SK-N-SH (cell line): ENCODE results near the gene PRG3. TPM values are rescaled to one million over a fixed set of nuclear protein-coding genes. Genes with fewer than 3 reads are reported as not detected.

Source experiments
- CTCF ChIA-PET: fragments of 300-600, 350-600 bp; formaldehyde crosslinking; extraction: SDS; loops from one replicate; lab custom pipeline; 2021; lab: Yijun Ruan, JAX
- POLR2A ChIA-PET: fragments of 350-600 bp; sonication (Branson Sonifier 250); formaldehyde crosslinking; extraction: SDS; loops from one replicate; lab custom pipeline; 2020; ENCODE audit warnings: antibody characterized with exemption, inconsistent platforms; lab: Yijun Ruan, JAX
- DNase-seq: peaks from one replicate; pipeline ENCODE4 v3.0.0; 2012
- H2AFZ ChIP-seq: fragments of 200-600 bp; sonication (generic); 2 replicates; pipeline ENCODE4 v1.8.1; 2016; ENCODE audit warnings: antibody characterized with exemption, mild to moderate bottlenecking, low read depth
- H3F3A ChIP-seq: fragments of 200-600 bp; sonication (generic); replicated peaks from 2 replicates; pipeline ENCODE3; 2016; ENCODE audit warnings: antibody characterized with exemption, mild to moderate bottlenecking; ENCODE audit not compliant: insufficient read depth
- H3K27ac ChIP-seq, 2 experiments: fragments of 200-500 bp in 1 of 2; fragments of 200-600 bp in 1 of 2; sonication (Bioruptor generic) in 1 of 2; sonication (generic), shearing (Covaris generic) in 1 of 2; 2 replicates each; pipeline versions ENCODE4 v1.5.1 to v1.6.1; 2014 to 2016; ENCODE audit warnings: low read depth in 2 of 2, inconsistent platforms in 1 of 2, low read length in 1 of 2, mild to moderate bottlenecking in 1 of 2, mixed read lengths in 1 of 2
- H3K27me3 ChIP-seq: fragments of 200-600 bp; sonication (generic), shearing (Covaris generic); 2 replicates; pipeline ENCODE4 v1.6.1; 2016; ENCODE audit warnings: mixed run types; ENCODE audit not compliant: insufficient read depth
- H3K36me3 ChIP-seq, 2 experiments: fragments of 200-500 bp in 1 of 2; fragments of 200-600 bp in 1 of 2; sonication (Bioruptor generic) in 1 of 2; sonication (generic) in 1 of 2; replicated peaks in 1 of 2; 2 replicates each; pipeline versions ENCODE3 to v1.5.1; 2014 to 2016; ENCODE audit warnings: low read length in 1 of 2, mild to moderate bottlenecking in 1 of 2; ENCODE audit not compliant: insufficient read depth in 2 of 2, control insufficient read depth in 1 of 2
- H3K4me1 ChIP-seq, 2 experiments: fragments of 200-500 bp in 1 of 2; fragments of 200-600 bp in 1 of 2; sonication (Bioruptor generic) in 1 of 2; sonication (generic), shearing (Covaris generic) in 1 of 2; 2 replicates each; pipeline versions ENCODE4 v1.5.1 to v1.6.1; 2014 to 2016; ENCODE audit warnings: low read depth in 1 of 2, low read length in 1 of 2, mixed run types in 1 of 2; ENCODE audit not compliant: insufficient read depth in 2 of 2, control insufficient read depth in 1 of 2
- H3K4me2 ChIP-seq: fragments of 200-600 bp; sonication (generic), shearing (Covaris generic); 2 replicates; pipeline ENCODE4 v1.6.1; 2017; ENCODE audit warnings: mixed run types
- H3K4me3 ChIP-seq, 2 experiments: fragments of 200-500 bp in 1 of 2; fragments of 200-600 bp in 1 of 2; sonication (Bioruptor generic) in 1 of 2; sonication (generic), shearing (Covaris generic) in 1 of 2; 2 replicates each; pipeline versions ENCODE4 v1.5.1 to v1.8.1; 2014 to 2016; ENCODE audit warnings: low read depth in 2 of 2, inconsistent platforms in 1 of 2, low read length in 1 of 2, mild to moderate bottlenecking in 1 of 2, mixed read lengths in 1 of 2, moderate library complexity in 1 of 2
- H3K79me2 ChIP-seq: fragments of 200-600 bp; sonication (generic); 2 replicates; pipeline ENCODE4 v1.8.1; 2017; ENCODE audit warnings: mild to moderate bottlenecking; ENCODE audit not compliant: insufficient read depth
- H3K9ac ChIP-seq: fragments of 200-600 bp; sonication (generic); 2 replicates; pipeline ENCODE4 v1.6.1; 2017; ENCODE audit warnings: mixed run types
- H3K9me2 ChIP-seq: fragments of 200-600 bp; sonication (generic); 2 replicates; pipeline ENCODE4 v1.6.1; 2017; ENCODE audit warnings: mixed run types
- H3K9me3 ChIP-seq: fragments of 200-600 bp; sonication (generic); 2 replicates; pipeline ENCODE4 v1.6.1; 2017; ENCODE audit warnings: mixed run types, mild to moderate bottlenecking, moderate library complexity
- H4K20me1 ChIP-seq: fragments of 200-600 bp; sonication (generic); 2 replicates; pipeline ENCODE4 v1.6.1; 2017; ENCODE audit warnings: mild to moderate bottlenecking, mixed run types; ENCODE audit not compliant: insufficient read depth
- CTCF ChIP-seq: fragments of 200-600 bp; sonication (generic); IDR thresholded peaks from 2 replicates; pipeline ENCODE4 v1.6.1; 2017; ENCODE audit warnings: antibody characterized with exemption, mild to moderate bottlenecking, moderate library complexity
- ELF1 ChIP-seq: IDR thresholded peaks from 2 replicates; pipeline ENCODE4 v1.4.0; 2012
- EZH2phosphoT487 ChIP-seq: fragments of 200-600 bp; sonication (generic); IDR thresholded peaks from 2 replicates; pipeline ENCODE4 v1.6.1; 2017; ENCODE audit warnings: low read depth, mixed run types, mild to moderate bottlenecking, antibody characterized with exemption, moderate library complexity, borderline replicate concordance
- FOSL2 ChIP-seq: IDR thresholded peaks from 2 replicates; pipeline ENCODE4 v1.4.0; 2012; ENCODE audit warnings: low read depth, mild to moderate bottlenecking, moderate library complexity, borderline replicate concordance
- GABPA ChIP-seq: IDR thresholded peaks from 2 replicates; pipeline ENCODE4 v1.4.0; 2012; ENCODE audit warnings: low read depth, mild to moderate bottlenecking
- IRF3 ChIP-seq: fragments of 150-350 bp; IDR thresholded peaks from 2 replicates; pipeline ENCODE4 v1.6.1; 2016; ENCODE audit warnings: mild to moderate bottlenecking, low read depth, low read length
- JUND ChIP-seq: IDR thresholded peaks from 2 replicates; pipeline ENCODE4 v1.4.0; 2012
- MAX ChIP-seq: IDR thresholded peaks from 2 replicates; pipeline ENCODE4 v1.4.0; 2012; ENCODE audit warnings: low read depth
- MEF2A ChIP-seq: IDR thresholded peaks from 2 replicates; pipeline ENCODE4 v1.4.0; 2012; ENCODE audit warnings: low read depth, borderline replicate concordance
- POLR2AphosphoS5 ChIP-seq: IDR thresholded peaks from 2 replicates; pipeline ENCODE4 v1.6.1; 2012; ENCODE audit warnings: low read depth, low read length
- REST ChIP-seq: IDR thresholded peaks from 2 replicates; pipeline ENCODE4 v1.6.1; 2012; ENCODE audit warnings: mild to moderate bottlenecking, low read depth, low read length, moderate library complexity
- RFX5 ChIP-seq: IDR thresholded peaks from 2 replicates; pipeline ENCODE4 v1.6.1; 2012; ENCODE audit warnings: mild to moderate bottlenecking, improper control_type of control experiment, low read length
- SIN3A ChIP-seq: IDR thresholded peaks from 2 replicates; pipeline ENCODE4 v1.6.1; 2012; ENCODE audit warnings: low read depth, mild to moderate bottlenecking, low read length, moderate library complexity, borderline replicate concordance
- SMC3 ChIP-seq: IDR thresholded peaks from 2 replicates; pipeline ENCODE4 v1.6.1; 2012; ENCODE audit warnings: low read depth, low read length, improper control_type of control experiment
- TEAD4 ChIP-seq: IDR thresholded peaks from 2 replicates; pipeline ENCODE4 v1.4.0; 2012; ENCODE audit warnings: mild to moderate bottlenecking, borderline replicate concordance; ENCODE audit not compliant: insufficient read depth
- USF2 ChIP-seq: fragments of 150-350 bp; IDR thresholded peaks from 2 replicates; pipeline ENCODE4 v1.6.1; 2017; ENCODE audit warnings: antibody characterized with exemption, low read length, low read depth, borderline replicate concordance
- YY1 ChIP-seq: IDR thresholded peaks from 2 replicates; pipeline ENCODE4 v1.4.0; 2012; ENCODE audit warnings: low read depth, mild to moderate bottlenecking
- WGBS: methylation state at CpG from one replicate; pipeline ENCODE4 v1.1.6; 2017; ENCODE audit warnings: low lambda C conversion rate; 5-methylcytosine and 5-hydroxymethylcytosine counted together
- polyA plus RNA-seq, 3 experiments: library from polyadenylated mRNA; depleted of rRNA; stranded (reverse); fragments of >200 nt; gene quantifications; 2 replicates each; pipeline ENCODE4 v1.2.3, GENCODE V29; 2012

The PRG3 gene
- polyA plus RNA-seq, 1 of the 3 experiments (the other 2 are of a cell fraction), result not detected

GRCh38 chr11:57370251-57370650 is 10.7 kb downstream of the PRG3 start (continued):
- TF ChIP-seq CTCF (no peak), POLR2AphosphoS5 (no peak), YY1 (no peak), RFX5 (no peak), EZH2phosphoT487 (no peak), SIN3A (no peak), REST (no peak)

- Histone ChIP-seq H3K4me1 (no peaks in the 10 kb centered on the region), H3K79me2 (no peaks in the 10 kb centered on the region), H3K4me3 (no peak overlapping the region), H2AFZ (no peak overlapping the region), H3K9me3 (no peaks in the 10 kb centered on the region), H3K9me2 (no peaks in the 10 kb centered on the region), H3K36me3 (no peaks in the 10 kb centered on the region), H4K20me1 (no peaks in the 10 kb centered on the region), H3F3A (no peaks in the 10 kb centered on the region), H3K27me3 (0 out of 2 replicates have a peak, but pooled peaks cover 4% of the 10 kb centered on the region), H3K4me2 (no peak overlapping the region), H3K9ac (no peak overlapping the region), H3K27ac (no peak overlapping the region)
- TF ChIP-seq SIN3A (no peak), JUND (no peak), USF2 (no peak), MAX (no peak), IRF3 (no peak), TEAD4 (no peak), FOSL2 (no peak), POLR2AphosphoS5 (no peak), EZH2phosphoT487 (no peak), MEF2A (no peak), SMC3 (no peak), GABPA (no peak), ELF1 (no peak)
- WGBS, result 32% methylated on average over 5 of the region's 5 CpGs
- ChIA-PET POLR2A (no interaction called here), CTCF (interaction anchor here (1.4 to 2.1 kb wide), 2 partner anchors 19 to 276 kb away, joined by 3 to 6 read pairs; no protein-coding TSS in a partner anchor)
- DNase-seq, result no peak
These were observed 12.1 kb downstream of the PRG3 start for GRCh38 chr11:57368845-57369232.
